Mesenchymal stem cell (in vitro differentiated cells and primary cell): Measurements from ENCODE around the gene GPRIN2.
"Not testable (repeated sequence)": the region's sequence is repeated elsewhere in the genome, so short reads cannot be mapped to it uniquely, and the experiment has no call there.

Source experiments
- DNase-seq: peaks from one replicate; pipeline ENCODE4 v3.0.0-alpha.2; 2013
- H2AFZ ChIP-seq: one replicate; pipeline ENCODE4 v1.6.1; 2013; ENCODE audit warnings: low read depth, mild to moderate bottlenecking, control low read depth, inconsistent platforms, low read length, moderate library complexity
- H2AK5ac ChIP-seq: 2 replicates; pipeline ENCODE4 v1.6.1; 2013; ENCODE audit warnings: low read length, moderate library complexity, mild to moderate bottlenecking, inconsistent platforms; ENCODE audit not compliant: severe bottlenecking
- H2BK120ac ChIP-seq: one replicate; pipeline ENCODE4 v1.6.1; 2013; ENCODE audit warnings: low read depth, mild to moderate bottlenecking, inconsistent platforms, low read length, moderate library complexity
- H2BK12ac ChIP-seq, 2 experiments: one replicate each; pipeline ENCODE4 v1.6.1; 2013; ENCODE audit warnings: inconsistent platforms in 2 of 2, low read length in 2 of 2, mild to moderate bottlenecking in 2 of 2, moderate library complexity in 2 of 2, control low read depth in 1 of 2
- H2BK15ac ChIP-seq: one replicate; pipeline ENCODE4 v1.6.1; 2013; ENCODE audit warnings: mild to moderate bottlenecking, low read depth, inconsistent platforms; ENCODE audit not compliant: poor library complexity, severe bottlenecking
- H2BK5ac ChIP-seq: 2 replicates; pipeline ENCODE4 v1.6.1; 2013; ENCODE audit warnings: low read depth, mild to moderate bottlenecking, low read length, control low read depth, inconsistent platforms; ENCODE audit not compliant: poor library complexity, severe bottlenecking
- H3K14ac ChIP-seq, 2 experiments: one replicate each; pipeline ENCODE4 v1.6.1; 2013; ENCODE audit warnings: inconsistent platforms in 2 of 2, low read length in 2 of 2, control low read depth in 1 of 2, mild to moderate bottlenecking in 1 of 2, moderate library complexity in 1 of 2
- H3K18ac ChIP-seq, 2 experiments: one replicate each; pipeline ENCODE4 v1.6.1; 2013; ENCODE audit warnings: inconsistent platforms in 2 of 2, low read length in 2 of 2, control low read depth in 1 of 2, low read depth in 1 of 2, mild to moderate bottlenecking in 1 of 2
- H3K23ac ChIP-seq, 2 experiments: one replicate each; pipeline ENCODE4 v1.6.1; 2013; ENCODE audit warnings: inconsistent platforms in 2 of 2, low read length in 2 of 2, mild to moderate bottlenecking in 2 of 2, moderate library complexity in 2 of 2, control low read depth in 1 of 2
- H3K27ac ChIP-seq: 2 replicates; pipeline ENCODE4 v1.5.1; 2013; ENCODE audit warnings: mild to moderate bottlenecking, moderate library complexity, low read length, control low read depth, inconsistent platforms; ENCODE audit not compliant: poor library complexity, severe bottlenecking
- H3K27me3 ChIP-seq, 2 experiments: 2 replicates each; pipeline versions ENCODE4 v1.6.1 to v1.7.0; 2013; ENCODE audit warnings: low read length in 2 of 2, mild to moderate bottlenecking in 2 of 2, moderate library complexity in 2 of 2, control low read depth in 1 of 2, inconsistent platforms in 1 of 2; ENCODE audit not compliant: control insufficient read depth in 1 of 2, insufficient read depth in 1 of 2
- H3K36me3 ChIP-seq, 2 experiments: 2 replicates each; pipeline versions ENCODE4 v1.6.1 to v1.7.0; 2013; ENCODE audit warnings: low read length in 2 of 2, control low read depth in 1 of 2, inconsistent platforms in 1 of 2, low read depth in 1 of 2, mild to moderate bottlenecking in 1 of 2; ENCODE audit not compliant: insufficient read depth in 2 of 2, control insufficient read depth in 1 of 2
- H3K4ac ChIP-seq, 2 experiments: one replicate each; pipeline ENCODE4 v1.6.1; 2013; ENCODE audit warnings: inconsistent platforms in 2 of 2, low read length in 2 of 2, mild to moderate bottlenecking in 2 of 2, moderate library complexity in 2 of 2, control low read depth in 1 of 2, low read depth in 1 of 2
- H3K4me1 ChIP-seq: 2 replicates; pipeline ENCODE4 v1.6.1; 2013; ENCODE audit warnings: low read depth, low read length, control low read depth; ENCODE audit not compliant: control insufficient read depth, insufficient read depth
- H3K4me2 ChIP-seq: 2 replicates; pipeline ENCODE4 v1.6.1; 2013; ENCODE audit warnings: low read length, mild to moderate bottlenecking, inconsistent platforms; ENCODE audit not compliant: poor library complexity, severe bottlenecking
- H3K4me3 ChIP-seq, 2 experiments: 2 replicates each; pipeline versions ENCODE4 v1.5.1 to v1.7.0; 2013; ENCODE audit warnings: low read length in 2 of 2, mild to moderate bottlenecking in 2 of 2, control low read depth in 1 of 2, low read depth in 1 of 2; ENCODE audit not compliant: insufficient read depth in 1 of 2
- H3K79me1 ChIP-seq: replicated peaks from 2 replicates; pipeline ENCODE4 v1.6.1; 2013; ENCODE audit warnings: mild to moderate bottlenecking, control low read depth, low read length, inconsistent platforms; ENCODE audit not compliant: poor library complexity, severe bottlenecking
- H3K9ac ChIP-seq: 2 replicates; pipeline ENCODE4 v1.7.0; 2013; ENCODE audit warnings: mild to moderate bottlenecking, low read length, moderate library complexity
- H3K9me3 ChIP-seq: 2 replicates; pipeline ENCODE4 v1.7.0; 2013; ENCODE audit warnings: mild to moderate bottlenecking, low read length; ENCODE audit not compliant: control insufficient read depth
- H4K8ac ChIP-seq: one replicate; pipeline ENCODE4 v1.6.1; 2013; ENCODE audit warnings: inconsistent platforms, mild to moderate bottlenecking, low read length, moderate library complexity
- H4K91ac ChIP-seq: one replicate; pipeline ENCODE4 v1.6.1; 2013; ENCODE audit warnings: mild to moderate bottlenecking, low read length, inconsistent platforms
- WGBS: methylation state at CpG from one replicate; pipeline ENCODE4 v1.1.7; 2013; ENCODE audit warnings: mixed read lengths; 5-methylcytosine and 5-hydroxymethylcytosine counted together

Gene GPRIN2

DNA sequence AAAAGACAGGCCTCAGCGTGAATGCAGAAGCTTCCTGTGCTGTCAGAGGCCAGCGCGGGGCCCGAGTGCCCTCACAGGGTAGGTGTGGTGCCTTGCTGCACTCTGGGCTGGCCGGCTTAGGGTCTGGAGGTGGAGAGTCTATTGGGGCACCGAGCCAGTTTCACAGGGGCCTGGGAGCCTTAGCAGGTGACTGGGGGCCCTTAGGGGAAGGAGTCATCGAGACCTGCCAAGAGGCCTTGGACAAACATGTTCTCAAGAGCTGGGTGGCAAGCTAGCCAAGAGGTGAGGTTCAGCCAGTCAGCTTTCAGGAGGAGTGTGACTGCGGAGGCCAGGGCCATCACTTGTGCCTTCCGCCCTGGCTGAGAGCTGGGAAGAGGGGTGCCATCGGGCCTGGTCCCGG is 26.1 kb upstream of the GPRIN2 start:
- H3K18ac ChIP-seq, H3K9me3 ChIP-seq, H3K14ac ChIP-seq, H3K4me3 ChIP-seq, DNase-seq, H3K27ac ChIP-seq, H3K4me2 ChIP-seq, H3K36me3 ChIP-seq, H2BK120ac ChIP-seq, H3K23ac ChIP-seq, H3K79me1 ChIP-seq, H4K8ac ChIP-seq, H2AK5ac ChIP-seq, H3K9ac ChIP-seq, H4K91ac ChIP-seq, H2BK15ac ChIP-seq, H3K4ac ChIP-seq, H2AFZ ChIP-seq, H3K4me1 ChIP-seq, H3K27me3 ChIP-seq, H2BK12ac ChIP-seq, H2BK5ac ChIP-seq: not testable (repeated sequence)
- WGBS: no CpG with 5 or more reads among the region's 11 CpGs

DNA sequence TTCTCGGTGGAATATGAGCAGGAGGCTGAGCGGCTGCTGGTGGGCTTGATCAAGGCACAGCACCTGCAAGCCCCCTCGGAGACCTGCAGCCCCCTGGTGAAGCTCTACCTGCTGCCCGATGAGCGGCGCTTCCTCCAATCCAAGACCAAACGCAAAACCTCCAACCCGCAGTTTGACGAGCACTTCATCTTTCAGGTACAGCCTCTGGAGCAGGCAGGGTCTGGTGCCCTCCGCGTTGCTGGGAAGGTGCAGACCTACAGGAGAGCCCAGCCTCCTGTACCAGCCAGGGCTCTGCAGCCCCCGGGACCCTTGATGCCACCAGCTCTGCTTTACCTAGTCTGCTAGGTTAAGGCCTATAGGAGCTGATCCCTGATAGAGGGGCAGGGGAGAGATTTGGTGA is 25.5 kb upstream of the GPRIN2 start:
- H3K14ac ChIP-seq, H2BK120ac ChIP-seq, H3K9ac ChIP-seq, H3K27me3 ChIP-seq, DNase-seq, H3K4ac ChIP-seq, H3K9me3 ChIP-seq, H3K4me1 ChIP-seq, H3K4me2 ChIP-seq, H2BK5ac ChIP-seq, H3K36me3 ChIP-seq, H3K4me3 ChIP-seq, H4K91ac ChIP-seq, H3K23ac ChIP-seq, H2BK12ac ChIP-seq, H4K8ac ChIP-seq, H2AFZ ChIP-seq, H3K18ac ChIP-seq, H3K79me1 ChIP-seq, H2BK15ac ChIP-seq, H3K27ac ChIP-seq, H2AK5ac ChIP-seq: not testable (repeated sequence)
- WGBS: no CpG with 5 or more reads among the region's 12 CpGs

DNA sequence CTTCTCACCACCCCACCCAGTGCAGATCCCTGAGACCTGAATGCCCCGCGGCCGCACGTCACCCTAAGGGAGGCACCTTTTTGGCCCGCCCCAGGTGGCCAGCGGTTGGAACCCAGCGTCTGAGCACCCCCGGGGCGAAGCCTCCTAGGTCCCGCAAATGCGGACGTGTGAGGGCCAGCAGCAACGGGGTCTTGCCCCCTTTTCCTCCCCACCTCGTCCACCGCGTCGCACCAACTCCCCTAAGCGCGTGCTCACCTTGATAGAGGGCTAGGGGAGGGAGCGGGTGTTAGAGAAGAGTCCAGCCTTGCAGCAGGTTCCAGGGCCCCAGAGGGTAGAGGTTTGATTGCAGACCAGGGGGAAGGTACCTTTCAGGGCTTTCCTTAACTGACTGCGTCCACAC is 22.9 kb upstream of the GPRIN2 start:
- H4K8ac ChIP-seq, H3K18ac ChIP-seq, H3K4me1 ChIP-seq, DNase-seq, H3K36me3 ChIP-seq, H3K4ac ChIP-seq, H3K79me1 ChIP-seq, H2BK15ac ChIP-seq, H3K9ac ChIP-seq, H2BK12ac ChIP-seq, H2BK5ac ChIP-seq, H4K91ac ChIP-seq, H3K4me3 ChIP-seq, H3K27me3 ChIP-seq, H2AFZ ChIP-seq, H3K27ac ChIP-seq, H3K9me3 ChIP-seq, H2AK5ac ChIP-seq, H3K14ac ChIP-seq, H3K23ac ChIP-seq, H3K4me2 ChIP-seq, H2BK120ac ChIP-seq: not testable (repeated sequence)
- no CpG with 5 or more reads among the region's 21 CpGs for WGBS

DNA sequence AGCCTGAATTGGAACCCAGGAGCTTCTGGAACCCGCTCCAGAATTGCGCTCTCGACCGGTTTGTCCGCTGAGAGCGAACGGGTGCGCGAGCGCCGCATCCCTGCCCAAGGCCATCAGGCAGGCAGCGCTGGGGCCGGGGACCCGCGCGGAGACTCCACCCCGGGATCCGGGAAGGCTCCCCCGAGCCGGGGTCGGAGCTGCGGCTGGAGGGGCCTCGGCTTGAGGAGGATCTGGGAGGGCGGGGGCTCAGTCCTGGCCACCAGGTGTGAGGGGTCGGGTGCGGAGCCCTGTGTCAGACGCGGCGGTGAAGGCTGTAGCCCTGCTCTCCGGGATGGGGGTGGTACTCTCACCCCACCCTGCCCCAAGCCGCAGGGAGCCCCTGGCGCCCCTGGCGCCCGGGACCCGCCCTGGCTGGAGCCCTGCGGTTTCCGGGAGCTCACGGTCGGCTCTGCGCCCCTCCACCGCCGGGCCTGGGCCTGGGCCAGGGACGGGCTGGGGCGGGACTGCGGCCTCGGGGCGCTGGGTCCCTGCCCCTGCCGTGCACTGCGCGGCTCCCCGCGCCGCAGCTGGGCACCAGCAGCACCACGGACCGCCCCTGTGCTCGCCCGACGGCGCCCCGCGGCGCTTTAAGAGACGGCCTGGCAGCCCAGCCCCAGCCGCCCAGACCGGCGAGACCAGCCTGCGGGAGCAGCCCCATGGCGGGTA is 22.2 kb upstream of the GPRIN2 start, which contains the start of gene SYT15:
Gene SYT15 (plus strand): TSS at position 655 of the 705 bp plus-strand sequence. CDS start 41 bp downstream, at position 696.
- not testable (repeated sequence) for H2BK15ac ChIP-seq, H3K4ac ChIP-seq, H3K4me3 ChIP-seq, H3K14ac ChIP-seq, H3K23ac ChIP-seq, H2AFZ ChIP-seq, H2BK5ac ChIP-seq, H3K9me3 ChIP-seq, H4K91ac ChIP-seq, H2BK12ac ChIP-seq, H3K36me3 ChIP-seq, H2AK5ac ChIP-seq, H3K79me1 ChIP-seq, H3K9ac ChIP-seq, H2BK120ac ChIP-seq, H3K27ac ChIP-seq, H4K8ac ChIP-seq, DNase-seq, H3K4me1 ChIP-seq, H3K27me3 ChIP-seq, H3K18ac ChIP-seq
- H3K4me2 ChIP-seq: peak within 1 kb of the TSS; percentile 56
- WGBS: no CpG with 5 or more reads among the region's 68 CpGs
